ENCODE measurements around the gene CLEC11A. TPM values are rescaled to one million over a fixed set of nuclear protein-coding genes. Genes with fewer than 3 reads are reported as not detected.

The CLEC11A gene
- total and polyA plus RNA-seq, 4 donors, result 2.4 to 11.0 (median 5.5) TPM

GRCh38 chr19:50739914-50740426, 16.8 kb downstream of the CLEC11A start:
- 59% methylated on average over 11 of the region's 11 CpGs for WGBS
- Histone ChIP-seq H3K9ac (ENCODE audit: low read depth in 1 of 2, low read length in 2 of 2) (no peak overlapping the region), H3K27ac (ENCODE audit: low read depth in 1 of 2, low read length in 2 of 2) (no peak overlapping the region), H3K4me3 (ENCODE audit: low read depth in 1 of 3, low read length in 3 of 3) (no peak overlapping the region), H3K36me3 (ENCODE audit: control insufficient read depth in 4 of 4, insufficient read depth in 3 of 4, low read depth in 1 of 4, low read length in 3 of 4) (no peaks in the 10 kb centered on the region), H3K27me3 (ENCODE audit: control insufficient read depth in 4 of 4, insufficient read depth in 4 of 4, low read length in 3 of 4) (peaks cover 0 to 13% (median 6%) of the 10 kb centered on the region in 4 donors), H3K4me1 (ENCODE audit: control insufficient read depth in 4 of 4, insufficient read depth in 4 of 4, low read length in 3 of 4) (no peaks in the 10 kb centered on the region), H3K9me3 (ENCODE audit: control insufficient read depth in 4 of 4, low read length in 3 of 4) (no peaks in the 10 kb centered on the region)
- TF ChIP-seq NR2F2 (IDR thresholded peaks at IDR 0.05) (no peak), FOXA2 (IDR thresholded peaks at IDR 0.05) (no peak), HNF4G (IDR thresholded peaks at IDR 0.05) (no peak), YY1 (IDR thresholded peaks at IDR 0.05) (no peak), SP1 (IDR thresholded peaks at IDR 0.05) (no peak), ZBTB33 (IDR thresholded peaks at IDR 0.05) (no peak), RXRA (IDR thresholded peaks at IDR 0.05) (no peak)
- no peak for DNase-seq (ENCODE audit: low spot score)

GRCh38 chr19:50741179-50741933, 18.2 kb downstream of the CLEC11A start:
- H3K9me3 ChIP-seq (ENCODE audit: control insufficient read depth in 4 of 4, low read length in 3 of 4), result no peaks in the 10 kb centered on the region
- H3K4me3 ChIP-seq (ENCODE audit: low read depth in 1 of 3, low read length in 3 of 3), result no peak overlapping the region
- no peak overlapping the region for H3K27ac ChIP-seq (ENCODE audit: low read depth in 1 of 2, low read length in 2 of 2)
- no peaks in the 10 kb centered on the region for H3K36me3 ChIP-seq (ENCODE audit: control insufficient read depth in 4 of 4, insufficient read depth in 3 of 4, low read depth in 1 of 4, low read length in 3 of 4)
- peaks cover 0 to 5% (median 5%) of the 10 kb centered on the region in 4 donors for H3K27me3 ChIP-seq (ENCODE audit: control insufficient read depth in 4 of 4, insufficient read depth in 4 of 4, low read length in 3 of 4)
- 55% methylated on average over 18 of the region's 18 CpGs for whole genome bisulfite sequencing
- TF ChIP-seq TAF1 (conservative IDR thresholded peaks at IDR 0.05), result no peak
- no peak for TF ChIP-seq CTCF (IDR thresholded peaks at IDR 0.05; ENCODE audit: low read depth, low read length, missing input control)
- TF ChIP-seq FOXA1 (IDR thresholded peaks at IDR 0.05), result no peak
- no peak for TF ChIP-seq ATF3 (IDR thresholded peaks at IDR 0.05)
- TF ChIP-seq RXRA (IDR thresholded peaks at IDR 0.05), result no peak
- TF ChIP-seq REST (IDR thresholded peaks at IDR 0.05), result no peak
- TF ChIP-seq FOXA2 (IDR thresholded peaks at IDR 0.05), result no peak
- TF ChIP-seq JUND (IDR thresholded peaks at IDR 0.05), result no peak
- no peak for TF ChIP-seq SP1 (IDR thresholded peaks at IDR 0.05)
- no peak overlapping the region for H3K9ac ChIP-seq (ENCODE audit: low read depth in 1 of 2, low read length in 2 of 2)
- no peaks in the 10 kb centered on the region for H3K4me1 ChIP-seq (ENCODE audit: control insufficient read depth in 4 of 4, insufficient read depth in 4 of 4, low read length in 3 of 4)
- DNase-seq (ENCODE audit: low spot score), result no peak

All from liver (tissue), 9 donors.